A549 (cell line): ENCODE results near the gene GLB1L. TPM values are rescaled to one million over a fixed set of nuclear protein-coding genes. Genes with fewer than 3 reads are reported as not detected.

Experiments
- ATAC-seq, 2 experiments: fragments of 200-7000 bp in 1 of 2; fragments of >200 bp in 1 of 2; cut with Nextera tagmentation in 1 of 2; cut with Tn5 transposase in 1 of 2; 3 replicates each; pipeline versions ENCODE4 v1.8.0 to v1.9.1; 2018 to 2020; ENCODE audit warnings: mild to moderate bottlenecking in 1 of 2, moderate library complexity in 1 of 2
- CTCF ChIA-PET: fragments of 300-600 bp; sonication (Branson Sonifier 250); formaldehyde crosslinking; extraction: SDS; loops from one replicate; lab custom pipeline; 2021; ENCODE audit warnings: antibody characterized with exemption, inconsistent platforms; lab: Yijun Ruan, JAX
- POLR2A ChIA-PET: fragments of 350-600 bp; formaldehyde crosslinking; extraction: SDS; loops from one replicate; lab custom pipeline; 2021; ENCODE audit warnings: antibody characterized with exemption, inconsistent platforms; lab: Yijun Ruan, JAX
- DNase-seq, 2 experiments: peaks; one replicate each; pipeline versions ENCODE4 v3.0.0 to v3.0.0-alpha.2; 2011 to 2016; ENCODE audit warnings: low read depth in 1 of 2, low spot score in 1 of 2
- FAIRE-seq: peaks from 2 replicates; lab custom pipeline; 2011; peaks lifted over from hg19 to GRCh38; lab: Jason Lieb, UNC
- H3K27ac ChIP-seq, 2 experiments: fragments of >200 bp; sonication (Bioruptor Twin); formaldehyde crosslinking; 3 replicates each; pipeline ENCODE4 v1.5.1; 2016 to 2017
- H3K4me1 ChIP-seq: fragments of >200 bp; sonication (Bioruptor Twin); formaldehyde crosslinking; 3 replicates; pipeline ENCODE4 v1.6.1; 2016
- H3K4me2 ChIP-seq: fragments of >200 bp; sonication (Bioruptor Twin); formaldehyde crosslinking; 3 replicates; pipeline ENCODE4 v1.6.1; 2016
- H3K4me3 ChIP-seq: fragments of >200 bp; sonication (Bioruptor Twin); formaldehyde crosslinking; 3 replicates; pipeline ENCODE4 v1.5.1; 2016
- H3K9me3 ChIP-seq: fragments of >200 bp; sonication (Bioruptor Twin); formaldehyde crosslinking; 3 replicates; pipeline ENCODE4 v1.6.1; 2016
- CBX8 ChIP-seq: fragments of 200-600 bp; sonication (generic); IDR thresholded peaks from 2 replicates; pipeline ENCODE4 v1.6.1; 2016
- CHD2 ChIP-seq: fragments of 150-350 bp; IDR thresholded peaks from 2 replicates; pipeline ENCODE4 v1.6.1; 2014; ENCODE audit warnings: low read length; ENCODE audit not compliant: partially characterized antibody
- CTCF ChIP-seq: fragments of >200 bp; sonication (Bioruptor Twin); formaldehyde crosslinking; IDR thresholded peaks from 3 replicates; pipeline ENCODE4 v1.5.1; 2016
- FOSL2 ChIP-seq, 2 experiments: fragments of 450-650 bp in 1 of 2; fragments of >200 bp in 1 of 2; sonication (Bioruptor Twin) in 1 of 2; formaldehyde crosslinking; IDR thresholded peaks; 2 replicates each; pipeline versions ENCODE4 v1.5.0 to v1.6.1; 2016 to 2020; ENCODE audit warnings: mild to moderate bottlenecking in 1 of 2, moderate library complexity in 1 of 2
- HDAC2 ChIP-seq: fragments of 200-600 bp; sonication (generic); IDR thresholded peaks from 2 replicates; pipeline ENCODE4 v1.6.1; 2016
- HOXA7 ChIP-seq: fragments of 250-450 bp; sonication (Bioruptor Pico); IDR thresholded peaks from 2 replicates; pipeline ENCODE4 v1.5.0; 2020; ENCODE audit warnings: mild to moderate bottlenecking, moderate library complexity
- JUNB ChIP-seq: fragments of >200 bp; sonication (Bioruptor Twin); formaldehyde crosslinking; IDR thresholded peaks from 2 replicates; pipeline ENCODE4 v1.6.1; 2016
- MAFK ChIP-seq: fragments of 450-650 bp; IDR thresholded peaks from 2 replicates; pipeline ENCODE4 v1.6.1; 2014; ENCODE audit not compliant: partially characterized antibody
- MAZ ChIP-seq: fragments of 150-350 bp; IDR thresholded peaks from 2 replicates; pipeline ENCODE4 v1.6.1; 2014; ENCODE audit warnings: antibody characterized with exemption, low read depth, low read length, borderline replicate concordance
- NR3C1 ChIP-seq: fragments of >200 bp; sonication (Bioruptor Twin); formaldehyde crosslinking; IDR thresholded peaks from 3 replicates; pipeline ENCODE4 v1.6.1; 2017
- PHF8 ChIP-seq: fragments of 200-600 bp; sonication (generic); IDR thresholded peaks from 2 replicates; pipeline ENCODE4 v1.6.1; 2016; ENCODE audit warnings: low read depth, mild to moderate bottlenecking, antibody characterized with exemption, moderate library complexity, borderline replicate concordance
- POLR2A ChIP-seq: IDR thresholded peaks from 2 replicates; pipeline ENCODE4 v1.6.1; 2012; ENCODE audit warnings: mild to moderate bottlenecking, low read length
- RAD21 ChIP-seq, 2 experiments: fragments of >200 bp in 1 of 2; sonication (Bioruptor Twin) in 1 of 2; formaldehyde crosslinking in 1 of 2; IDR thresholded peaks in 1 of 2; conservative IDR thresholded peaks in 1 of 2; 2 replicates in 1 of 2; 3 replicates in 1 of 2; pipeline ENCODE4 v1.6.1; 2012 to 2018; ENCODE audit warnings: inconsistent platforms in 1 of 2
- RFX5 ChIP-seq: fragments of 450-650 bp; IDR thresholded peaks from 2 replicates; pipeline ENCODE4 v1.7.1; 2014; ENCODE audit warnings: antibody characterized with exemption, mild to moderate bottlenecking, moderate library complexity
- SMC3 ChIP-seq: fragments of >200 bp; sonication (Bioruptor Twin); formaldehyde crosslinking; IDR thresholded peaks from 3 replicates; pipeline ENCODE4 v1.6.1; 2018; ENCODE audit warnings: inconsistent platforms
- TFCP2L1 ChIP-seq: fragments of 250-450 bp; sonication (Bioruptor Pico); IDR thresholded peaks from 2 replicates; pipeline ENCODE4 v1.5.0; 2021; ENCODE audit warnings: mild to moderate bottlenecking
- ZNF302 ChIP-seq: fragments of 250-450 bp; sonication (Bioruptor Pico); IDR thresholded peaks from 2 replicates; pipeline ENCODE4 v1.9.0; 2021; ENCODE audit warnings: inconsistent platforms, mild to moderate bottlenecking, moderate library complexity
- WGBS: methylation state at CpG from one replicate; pipeline ENCODE4 v1.1.6; 2017; ENCODE audit errors: missing lambda C conversion rate; 5-methylcytosine and 5-hydroxymethylcytosine counted together
- polyA plus RNA-seq, 4 experiments: library from polyadenylated mRNA; depleted of rRNA in 3 of 4; stranded (reverse); fragments of >200 nt; fragmentation: RNase III in 1 of 4; extraction: RNeasy Plus Mini Kit Qiagen cat#74134 plus additional on column Dnase treatment in 1 of 4; gene quantifications; 2 replicates in 3 of 4; 3 replicates in 1 of 4; pipeline ENCODE4 v1.2.3, GENCODE V29; 2011 to 2017
- TF ChIP-seq, protein P1 (sequence below): fragments of 450-650 bp; IDR thresholded peaks from 2 replicates; pipeline ENCODE4 v1.6.1; 2014; ENCODE audit warnings: antibody characterized with exemption
- TF ChIP-seq, protein P2 (sequence below): IDR thresholded peaks from 2 replicates; pipeline ENCODE4 v1.6.1; 2012

The GLB1L gene
- polyA plus RNA-seq, 2 of the 4 experiments (the other 2 are of a cell fraction) = 5.9 to 8.7 TPM

DNA sequence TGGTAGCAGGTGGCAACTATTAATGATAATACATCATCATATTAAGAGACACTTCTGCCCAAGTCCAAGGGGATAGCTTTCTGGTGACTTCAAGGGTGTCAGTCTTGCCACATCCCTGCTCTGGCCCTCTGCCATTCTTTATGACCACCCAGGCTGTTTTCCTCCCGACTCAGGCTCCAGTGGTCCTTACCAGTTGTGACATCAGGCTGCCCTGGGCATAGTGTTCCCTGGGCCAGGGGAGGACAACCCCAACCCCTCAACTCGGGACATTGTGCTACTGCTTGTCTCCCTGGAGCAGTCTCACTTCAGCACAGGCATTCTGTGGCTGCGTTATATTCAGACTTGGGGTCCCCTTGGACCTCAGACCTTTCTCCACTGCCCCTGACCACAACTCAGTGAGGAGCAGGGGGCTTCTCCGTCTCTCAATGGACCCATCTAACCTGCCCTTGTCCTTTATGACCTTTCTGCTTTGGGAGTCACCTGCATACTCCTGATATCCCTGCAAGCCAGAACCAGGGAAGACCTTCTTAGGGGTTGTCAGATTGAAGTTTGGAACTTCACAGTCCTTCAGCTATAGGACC is 46.8 kb upstream of the GLB1L start:
- Histone ChIP-seq H3K27ac (no peak overlapping the region), H3K4me3 (no peak overlapping the region), H3K4me2 (no peak overlapping the region), H3K4me1 (peaks cover 26% of the 10 kb centered on the region)
- ATAC-seq (no peak), DNase-seq (no peak)
- ChIA-PET POLR2A (no interaction called here), CTCF (interaction anchor here (1.8 to 16.3 kb wide), 9 partner anchors 8 to 233 kb away, joined by 5 to 540 read pairs (median 86); partner anchors contain the start of genes ABCB6, ANKZF1, ATG9A and CNPPD1)
- TF ChIP-seq JUNB = no peak
- TF ChIP-seq CBX8 = no peak
- no peak for TF ChIP-seq CHD2
- no peak for TF ChIP-seq MAZ
- TF ChIP-seq, protein P1, sequence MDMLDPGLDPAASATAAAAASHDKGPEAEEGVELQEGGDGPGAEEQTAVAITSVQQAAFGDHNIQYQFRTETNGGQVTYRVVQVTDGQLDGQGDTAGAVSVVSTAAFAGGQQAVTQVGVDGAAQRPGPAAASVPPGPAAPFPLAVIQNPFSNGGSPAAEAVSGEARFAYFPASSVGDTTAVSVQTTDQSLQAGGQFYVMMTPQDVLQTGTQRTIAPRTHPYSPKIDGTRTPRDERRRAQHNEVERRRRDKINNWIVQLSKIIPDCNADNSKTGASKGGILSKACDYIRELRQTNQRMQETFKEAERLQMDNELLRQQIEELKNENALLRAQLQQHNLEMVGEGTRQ = no peak
- TF ChIP-seq PHF8 = no peak
- TF ChIP-seq SMC3 = no peak
- no peak for TF ChIP-seq MAFK
- no peak for TF ChIP-seq RAD21 (conservative IDR thresholded peaks at IDR 0.05 in 1 of 2, IDR thresholded peaks at IDR 0.05 in 1 of 2)
- no peak for TF ChIP-seq CTCF
- no peak for TF ChIP-seq HDAC2
- TF ChIP-seq, all 56 proteins: peak for 0
- no peak for FAIRE-seq
- 46% methylated on average over 4 of the region's 4 CpGs for WGBS
- no peaks in the 10 kb centered on the region for H3K9me3 ChIP-seq

GRCh38 chr2:219291394-219291793 is 46.1 kb upstream of the GLB1L start:
- H3K27ac ChIP-seq = no peak overlapping the region
- WGBS = 82% methylated on average over 7 of the region's 7 CpGs
- DNase-seq (no peak), FAIRE-seq (no peak), ATAC-seq (no peak)
- CTCF ChIA-PET = interaction anchor here (0.6 to 16.3 kb wide), 11 partner anchors 9 to 338 kb away, joined by 3 to 540 read pairs (median 56); partner anchors contain the start of genes ANKZF1, ATG9A, CNPPD1 and DNAJB2
- H3K4me1 ChIP-seq = peaks cover 27% of the 10 kb centered on the region
- POLR2A ChIA-PET = interaction anchor here (0.9 kb wide), 1 partner anchor 13 kb away, joined by 3 read pairs; the partner anchor contains the start of gene DNAJB2
- H3K4me2 ChIP-seq = no peak overlapping the region
- H3K9me3 ChIP-seq = no peaks in the 10 kb centered on the region
- H3K4me3 ChIP-seq = no peak overlapping the region
- TF ChIP-seq NR3C1 (no peak), TFCP2L1 (CRISPR knock-in tag) (no peak), HOXA7 (CRISPR knock-in tag) (no peak), CHD2 (no peak), HDAC2 (no peak), ZNF302 (CRISPR knock-in tag) (no peak), CBX8 (no peak), POLR2A (no peak), PHF8 (no peak), RFX5 (no peak), FOSL2 (IDR thresholded peaks at IDR 0.05) (no peak), FOSL2 (CRISPR knock-in tag; IDR thresholded peaks at IDR 0.05) (no peak)
- TF ChIP-seq, protein P2, sequence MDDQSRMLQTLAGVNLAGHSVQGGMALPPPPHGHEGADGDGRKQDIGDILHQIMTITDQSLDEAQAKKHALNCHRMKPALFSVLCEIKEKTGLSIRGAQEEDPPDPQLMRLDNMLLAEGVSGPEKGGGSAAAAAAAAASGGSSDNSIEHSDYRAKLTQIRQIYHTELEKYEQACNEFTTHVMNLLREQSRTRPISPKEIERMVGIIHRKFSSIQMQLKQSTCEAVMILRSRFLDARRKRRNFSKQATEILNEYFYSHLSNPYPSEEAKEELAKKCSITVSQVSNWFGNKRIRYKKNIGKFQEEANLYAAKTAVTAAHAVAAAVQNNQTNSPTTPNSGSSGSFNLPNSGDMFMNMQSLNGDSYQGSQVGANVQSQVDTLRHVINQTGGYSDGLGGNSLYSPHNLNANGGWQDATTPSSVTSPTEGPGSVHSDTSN = no peak
